NCI-H82 treated with DMSO at 0.1 percent for 48 hours (cell line): Measurements from ENCODE around the gene MYT1.
A peak's percentile ranks its signal among the peaks of the same experiment; 100 is the strongest.

Source experiments
- DNase-seq: peaks from one replicate; lab custom pipeline; 2025; ENCODE audit not compliant: unreplicated experiment; lab: John Stamatoyannopoulos, UW

MYT1 gene

GRCh38 chr20:64242797-64243475, 78.7 kb downstream of the MYT1 start:
- DNase-seq, result no peak

DNA sequence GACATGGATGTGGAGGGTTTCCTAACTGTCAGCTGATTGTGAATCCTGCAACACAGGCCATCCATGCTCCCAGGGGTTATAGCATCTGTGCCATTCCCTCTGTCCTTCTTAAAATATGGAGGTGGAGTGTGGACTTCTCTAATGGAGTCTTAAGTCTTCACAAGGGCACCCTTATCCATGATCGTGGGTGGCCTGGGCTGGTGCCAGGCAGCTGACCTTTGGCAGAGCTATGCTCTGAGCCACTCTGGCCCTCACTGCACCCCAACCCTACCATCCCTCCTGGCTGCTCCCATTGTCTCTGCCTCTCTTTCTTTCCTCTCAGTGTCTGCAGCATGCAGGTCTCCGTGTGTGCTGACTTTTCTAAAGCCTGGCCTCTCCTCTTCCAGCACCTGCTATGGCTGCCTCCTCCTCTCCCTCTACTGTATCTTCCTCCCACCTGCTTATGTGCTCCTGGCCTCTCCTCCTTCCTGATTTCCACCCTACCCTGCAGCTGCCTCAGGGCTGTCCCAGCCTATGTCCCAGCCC, 80.1 kb downstream of the MYT1 start:
- DNase-seq, result no peak

- no peak for DNase-seq
These were observed 80.8 kb downstream of the MYT1 start for GRCh38 chr20:64244870-64245603.

DNA sequence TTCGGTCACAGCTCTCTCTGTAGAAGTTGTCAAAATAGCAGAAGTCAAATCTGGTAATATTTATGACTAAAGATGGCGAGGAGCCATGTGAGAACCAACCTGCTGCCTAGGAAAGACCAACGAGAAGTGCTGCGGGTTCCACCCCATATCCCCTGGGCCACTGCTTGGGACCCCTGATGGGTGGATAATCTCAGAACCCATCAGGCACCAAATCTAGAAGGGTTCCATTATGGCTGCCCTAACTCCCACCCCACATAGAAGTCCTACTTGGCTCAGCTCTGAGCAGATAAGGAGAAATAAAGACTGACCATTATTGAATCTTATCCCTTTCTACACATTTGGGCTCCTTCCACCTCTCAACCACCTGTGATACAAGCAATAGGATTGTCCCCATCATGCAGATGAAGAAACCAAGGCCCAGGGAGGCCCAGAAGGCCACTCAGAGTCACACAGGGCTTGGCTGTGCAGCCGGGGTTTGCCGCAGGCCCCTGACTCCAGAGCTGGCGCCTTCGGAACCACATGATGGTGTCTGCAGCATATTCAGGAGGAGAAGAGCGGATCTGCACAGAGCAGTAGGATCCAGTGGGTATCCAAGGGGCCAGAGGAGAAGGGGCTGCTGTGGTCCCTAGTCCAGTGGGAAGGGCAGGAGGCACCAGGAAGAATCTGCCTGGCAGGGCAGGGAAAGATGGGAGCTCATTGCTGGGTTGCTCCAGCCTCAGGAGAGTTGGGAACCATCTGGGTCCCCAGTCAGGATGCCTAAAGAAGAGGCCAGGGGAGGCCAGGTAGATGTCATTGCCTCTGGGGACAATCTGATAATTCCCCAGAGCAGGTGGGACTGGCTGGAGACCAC, 81.7 kb downstream of the MYT1 start:
- no peak for DNase-seq

GRCh38 chr20:64246616-64247306, 82.5 kb downstream of the MYT1 start:
- DNase-seq, result no peak

DNA sequence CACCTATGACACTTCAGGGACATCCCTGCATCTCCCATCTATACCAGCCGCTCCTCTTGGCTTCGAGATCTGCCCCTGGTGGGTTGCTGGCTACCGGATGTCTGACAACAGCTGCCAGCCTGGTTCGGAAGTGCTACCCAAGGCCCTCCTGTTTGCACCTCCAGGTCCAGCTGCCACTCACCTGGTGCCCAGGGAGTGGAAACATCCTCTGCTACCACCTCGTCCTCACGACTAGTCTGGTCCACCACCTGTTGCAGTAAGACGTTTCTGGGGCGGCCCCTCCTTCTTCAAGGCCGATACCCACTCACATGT, 83.0 kb downstream of the MYT1 start:
- no peak for DNase-seq

GRCh38 chr20:64247970-64248841, 84.0 kb downstream of the MYT1 start:
- DNase-seq, result no peak

DNA sequence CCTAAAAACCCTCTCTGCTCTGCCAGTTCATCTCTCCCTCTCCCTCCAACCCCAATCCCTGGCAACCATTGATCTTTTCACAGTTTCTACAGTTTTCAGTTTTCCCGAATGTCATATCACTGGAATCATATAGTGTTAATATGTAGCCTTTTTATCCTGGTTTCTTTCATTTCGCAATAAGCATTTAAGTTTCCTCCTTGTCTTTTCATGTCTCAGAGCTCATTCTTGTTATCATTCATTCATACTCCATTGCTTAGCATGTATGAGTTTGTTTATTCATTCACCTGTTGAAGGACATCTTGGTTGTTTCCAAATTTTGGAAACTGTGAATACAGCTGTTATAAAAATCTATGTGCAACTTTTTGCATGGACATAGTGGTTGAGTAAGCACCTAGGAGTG, 85.8 kb downstream of the MYT1 start:
- no peak for DNase-seq

DNA sequence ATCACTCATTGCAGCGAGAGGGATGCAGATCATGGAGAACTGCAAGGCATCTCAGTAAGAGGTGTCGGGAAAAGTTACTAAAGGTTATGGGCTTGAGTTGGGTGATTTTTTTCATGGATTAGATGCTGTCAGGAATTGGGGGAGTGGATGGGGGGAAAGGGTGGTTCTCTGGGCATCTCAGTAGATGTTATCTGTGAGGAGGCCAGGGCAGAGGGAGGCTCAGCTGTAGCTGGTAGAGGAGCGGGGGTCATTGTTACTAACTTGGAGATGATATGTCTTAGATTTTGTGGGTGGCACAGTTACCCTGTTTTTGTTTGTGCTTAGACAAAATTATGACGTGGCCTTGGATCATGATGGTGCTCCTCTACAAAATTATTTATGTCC, 88.7 kb downstream of the MYT1 start:
- DNase-seq, result no peak

DNA sequence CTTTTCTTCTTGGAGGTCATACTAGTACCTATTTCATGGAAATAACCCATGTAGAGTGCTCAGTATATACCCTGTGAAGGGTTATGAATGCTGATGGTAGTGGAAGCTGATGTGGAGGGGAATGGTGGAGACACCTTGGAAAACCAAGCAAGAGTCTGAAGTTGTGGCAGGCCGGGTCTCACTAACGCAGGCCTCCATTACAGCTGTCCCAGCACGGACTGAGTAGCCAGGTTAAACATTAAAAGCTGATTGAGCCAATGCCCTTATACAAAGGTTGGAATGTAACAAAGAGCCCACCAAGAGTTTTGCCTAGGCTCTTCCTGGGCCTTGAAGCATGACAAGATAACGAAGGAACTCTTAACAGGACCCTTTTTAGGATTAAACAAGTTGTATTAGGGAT, 89.2 kb downstream of the MYT1 start:
- DNase-seq, result no peak

DNA sequence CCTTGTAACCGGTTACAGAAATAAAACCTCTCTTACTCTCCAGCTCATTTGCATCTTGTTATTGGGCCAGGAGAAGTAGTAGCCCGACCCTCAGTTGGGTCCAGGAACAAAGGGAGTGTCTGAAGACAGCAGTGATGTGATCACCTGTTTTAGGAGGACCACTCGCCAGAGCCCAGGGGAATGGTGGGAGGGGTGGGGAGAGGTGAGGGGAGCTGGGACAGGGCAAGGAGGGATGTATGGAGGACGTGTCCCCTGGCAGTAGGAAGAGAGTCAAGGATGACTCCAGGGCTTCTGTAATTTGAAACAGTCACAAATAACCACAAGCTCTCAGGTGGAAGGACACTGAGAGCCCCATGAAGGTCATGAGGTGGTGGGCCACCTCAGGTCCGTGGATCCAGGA, 89.9 kb downstream of the MYT1 start:
- no peak for DNase-seq

- no peak for DNase-seq
These were observed 90.5 kb downstream of the MYT1 start for GRCh38 chr20:64254571-64255360.

- DNase-seq, result peak; percentile 70
These were observed 91.4 kb downstream of the MYT1 start, which contains the start of gene PCMTD2 for GRCh38 chr20:64255361-64256281. Gene PCMTD2 (plus strand): TSS chr20:64255748. CDS start chr20:64259966, 4,218 bp downstream.

DNA sequence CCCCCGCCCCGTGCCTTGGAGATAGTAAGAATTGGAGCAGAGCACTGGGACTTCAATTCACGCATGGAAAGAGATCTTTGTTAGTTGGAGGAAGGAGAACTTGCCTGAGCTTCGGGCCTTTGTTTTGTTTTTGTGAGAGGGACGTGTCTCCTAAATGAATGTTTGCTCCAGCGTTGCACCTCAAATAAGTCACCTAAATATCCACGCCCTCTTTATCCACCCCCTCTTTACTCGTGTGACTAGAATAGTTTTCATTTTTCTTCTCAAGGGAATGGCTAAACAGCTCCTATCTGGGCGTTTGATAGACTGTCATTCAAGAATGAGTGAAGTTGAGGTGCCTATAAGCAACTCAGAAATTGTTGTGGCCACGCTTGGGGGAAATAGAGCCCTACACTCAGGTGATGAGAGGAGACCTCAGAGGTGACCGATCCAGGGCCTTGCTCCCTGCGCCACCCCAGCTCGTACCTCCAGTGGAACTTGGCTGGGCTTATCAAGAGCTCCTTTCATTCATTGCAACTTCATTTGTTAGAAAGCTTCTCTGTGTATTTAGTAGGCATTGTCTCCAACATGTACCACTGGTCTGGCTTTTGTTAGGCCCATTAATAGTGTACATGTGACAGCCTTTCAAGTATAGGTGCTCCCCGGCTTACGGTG, 92.2 kb downstream of the MYT1 start:
- DNase-seq, result no peak

GRCh38 chr20:64257107-64257757, 93.0 kb downstream of the MYT1 start:
- DNase-seq, result no peak

- DNase-seq, result peak; percentile 71
These were observed 94.0 kb downstream of the MYT1 start for GRCh38 chr20:64258071-64258823.

DNA sequence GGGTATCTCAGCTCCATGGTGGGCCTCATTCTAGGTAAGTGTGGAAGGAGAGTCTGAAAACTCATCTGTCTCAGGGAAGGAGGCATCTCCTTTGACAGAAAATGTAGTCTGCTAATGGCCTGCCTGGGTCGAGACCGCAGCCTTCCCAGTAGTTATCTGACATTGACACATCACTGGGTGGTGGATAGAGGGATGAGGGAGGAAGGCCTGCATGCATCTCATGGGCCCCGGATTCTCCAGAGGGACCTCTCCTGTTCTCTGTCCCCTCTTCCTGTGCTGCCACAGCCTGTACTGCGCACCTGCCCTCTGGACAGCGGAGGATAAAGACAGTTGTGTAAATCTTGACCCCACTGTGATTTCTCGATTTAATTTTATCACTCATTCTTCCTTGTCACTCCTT, 96.0 kb downstream of the MYT1 start:
- no peak for DNase-seq
